Cardiac fibroblast (primary cell): Measurements from ENCODE around the gene FAM50A.

Source experiments
- DNase-seq, 2 donors: peaks; one replicate each; pipeline versions ENCODE4 v3.0.0 to v3.0.0-alpha.2; 2010; ENCODE audit warnings: low read depth in 2 of 2
- H3K4me3 ChIP-seq, 2 donors: replicated peaks in 1 of 2; 1 replicate in 1 of 2; 2 replicates in 1 of 2; pipeline ENCODE4 v1.5.1; 2011; ENCODE audit warnings: low read depth in 2 of 2, low read length in 2 of 2, mild to moderate bottlenecking in 2 of 2, moderate library complexity in 1 of 2
- CTCF ChIP-seq: IDR thresholded peaks from one replicate; pipeline ENCODE4 v1.5.1; 2011; ENCODE audit warnings: low read depth, mild to moderate bottlenecking, low read length, inconsistent platforms

FAM50A gene

GRCh38 chrX:154476821-154477220 is 32.9 kb downstream of the FAM50A start:
- TF ChIP-seq CTCF, result no peak
- DNase-seq, result no peak
- no peak overlapping the region for H3K4me3 ChIP-seq

- DNase-seq, result no peak
- peak overlapping the region; percentile 55 to 56 for H3K4me3 ChIP-seq
- TF ChIP-seq CTCF, result no peak
Observed at GRCh38 chrX:154477891-154478477, 34.0 kb downstream of the FAM50A start.

GRCh38 chrX:154478728-154479622 is 35.0 kb downstream of the FAM50A start, which contains the start of gene LAGE3:
Gene LAGE3, minus strand, starts transcription at chrX:154479281. Its CDS starts 366 bp downstream, at chrX:154478915.
- peak within 1 kb of the TSS; percentile 55 to 56 for H3K4me3 ChIP-seq
- DNase-seq, result peak; percentile 90 to 95
- no peak for TF ChIP-seq CTCF

- H3K4me3 ChIP-seq, result no peak overlapping the region
- DNase-seq, result no peak
- TF ChIP-seq CTCF, result no peak
Observed at GRCh38 chrX:154481195-154481594, 37.3 kb downstream of the FAM50A start.

- H3K4me3 ChIP-seq, result no peak overlapping the region
- no peak for DNase-seq
- no peak for TF ChIP-seq CTCF
Observed at GRCh38 chrX:154481911-154482601, 38.1 kb downstream of the FAM50A start.

- no peak for TF ChIP-seq CTCF
- no peak for DNase-seq
- H3K4me3 ChIP-seq, result no peak overlapping the region
Observed at GRCh38 chrX:154482786-154483185, 38.8 kb downstream of the FAM50A start.
